CD4-positive, alpha-beta T cell (primary cell): ENCODE data around the gene AP2S1. TPM values are rescaled to one million over a fixed set of nuclear protein-coding genes. Genes with fewer than 3 reads are reported as not detected.

Experiments
- ATAC-seq: fragments of 200-7000 bp; cut with Tn5 transposase; one replicate; pipeline ENCODE4 v1.10.0; 2022; ENCODE audit warnings: mild to moderate bottlenecking; ENCODE audit not compliant: poor library complexity
- CTCF ChIA-PET: fragments of 350-600 bp; sonication (Branson Sonifier 250); formaldehyde crosslinking; loops from one replicate; lab custom pipeline; 2021; ENCODE audit warnings: antibody characterized with exemption, inconsistent platforms; lab: Charles Lee
- POLR2A ChIA-PET: fragments of 350-600 bp; sonication (Branson Sonifier 250); formaldehyde crosslinking; loops from one replicate; lab custom pipeline; 2021; ENCODE audit warnings: antibody characterized with exemption, inconsistent platforms; lab: Charles Lee
- DNase-seq, 14 experiments: peaks; one replicate each; pipeline ENCODE4 v3.0.0-alpha.2; 2013 to 2020; ENCODE audit warnings: mixed read lengths in 2 of 14
- H3K27ac ChIP-seq, 2 donors: one replicate each; pipeline versions ENCODE4 v1.5.1 to v1.7.0; 2013; ENCODE audit warnings: low read length in 2 of 2, low read depth in 1 of 2, mild to moderate bottlenecking in 1 of 2
- H3K27me3 ChIP-seq, 2 experiments: 1 replicate in 1 of 2; 2 replicates in 1 of 2; pipeline versions ENCODE4 v1.6.1 to v1.7.0; 2013; ENCODE audit warnings: low read length in 2 of 2, control low read depth in 1 of 2, mild to moderate bottlenecking in 1 of 2, moderate library complexity in 1 of 2; ENCODE audit not compliant: insufficient read depth in 2 of 2, control insufficient read depth in 1 of 2
- H3K36me3 ChIP-seq: one replicate; pipeline ENCODE4 v1.6.1; 2013; ENCODE audit warnings: low read length, control low read depth; ENCODE audit not compliant: insufficient read depth
- H3K4me1 ChIP-seq: one replicate; pipeline ENCODE4 v1.6.1; 2013; ENCODE audit warnings: low read length, control low read depth; ENCODE audit not compliant: insufficient read depth
- H3K4me3 ChIP-seq: one replicate; pipeline ENCODE4 v1.5.1; 2013; ENCODE audit warnings: mild to moderate bottlenecking, low read length, moderate library complexity
- H3K9me3 ChIP-seq, 2 experiments: 1 replicate in 1 of 2; 2 replicates in 1 of 2; pipeline versions ENCODE4 v1.6.1 to v1.7.0; 2013; ENCODE audit warnings: low read length in 2 of 2, mild to moderate bottlenecking in 2 of 2, control low read depth in 1 of 2, moderate library complexity in 1 of 2; ENCODE audit not compliant: control insufficient read depth in 1 of 2, insufficient read depth in 1 of 2
- H3K27ac Mint-ChIP-seq: one replicate; pipeline ENCODE4 v1.8.0; 2020; ENCODE audit warnings: mixed read lengths
- H3K27me3 Mint-ChIP-seq: one replicate; pipeline ENCODE4 v1.8.0; 2021; ENCODE audit warnings: mixed read lengths
- H3K36me3 Mint-ChIP-seq: one replicate; pipeline ENCODE4 v1.8.0; 2021; ENCODE audit warnings: low read depth, mixed read lengths
- H3K4me1 Mint-ChIP-seq: one replicate; pipeline ENCODE4 v1.8.0; 2021; ENCODE audit warnings: low read depth, mixed read lengths
- H3K4me3 Mint-ChIP-seq: one replicate; pipeline ENCODE4 v1.8.0; 2020; ENCODE audit warnings: mild to moderate bottlenecking, mixed read lengths
- H3K9me3 Mint-ChIP-seq: one replicate; pipeline ENCODE4 v1.8.0; 2020; ENCODE audit warnings: mixed read lengths
- CTCF ChIP-seq: fragments of 200-600 bp; IDR thresholded peaks from one replicate; pipeline ENCODE4 v1.8.0; 2022; ENCODE audit warnings: antibody characterized with exemption, mild to moderate bottlenecking
- intact Hi-C, 2 experiments: fragments of 100-400 bp; cut with DNase I in 1 of 2; cut with micrococcal nuclease in 1 of 2; formaldehyde crosslinking; loops; one replicate each; pipeline versions ENCODE4 v1.15.1 to v1.9.0; 2023 to 2025; cut with DNase I, micrococcal nuclease
- total RNA-seq, 174 experiments: library from RNA in 2 of 174; stranded (reverse) in 2 of 174; gene quantifications; one replicate each; pipeline ENCODE4 v1.2.3 and lab custom pipeline; 2021 to 2026

AP2S1 gene
- total RNA-seq, 2 experiments from 2014 or later, result 24.5 to 26.9 TPM

GRCh38 chr19:46882034-46882433 lies 31.4 kb upstream of the AP2S1 start:
- ChIA-PET CTCF (no interaction called here), POLR2A (no interaction called here)
- no peaks in the 10 kb centered on the region for H3K27me3 ChIP-seq
- H3K4me1 ChIP-seq, result no peaks in the 10 kb centered on the region
- no peaks in the 10 kb centered on the region for H3K9me3 ChIP-seq
- Mint-ChIP-seq H3K27ac (no peak overlapping the region), H3K27me3 (no peaks in the 10 kb centered on the region), H3K36me3 (no peaks in the 10 kb centered on the region), H3K4me1 (peaks cover 20% of the 10 kb centered on the region), H3K4me3 (no peak overlapping the region), H3K9me3 (no peaks in the 10 kb centered on the region)
- no peak overlapping the region for H3K27ac ChIP-seq
- intact Hi-C loops, result no loop called here
- no peak for DNase-seq
- ATAC-seq, result no peak
- H3K36me3 ChIP-seq, result no peaks in the 10 kb centered on the region
- TF ChIP-seq CTCF, result no peak
- H3K4me3 ChIP-seq, result no peak overlapping the region

DNA sequence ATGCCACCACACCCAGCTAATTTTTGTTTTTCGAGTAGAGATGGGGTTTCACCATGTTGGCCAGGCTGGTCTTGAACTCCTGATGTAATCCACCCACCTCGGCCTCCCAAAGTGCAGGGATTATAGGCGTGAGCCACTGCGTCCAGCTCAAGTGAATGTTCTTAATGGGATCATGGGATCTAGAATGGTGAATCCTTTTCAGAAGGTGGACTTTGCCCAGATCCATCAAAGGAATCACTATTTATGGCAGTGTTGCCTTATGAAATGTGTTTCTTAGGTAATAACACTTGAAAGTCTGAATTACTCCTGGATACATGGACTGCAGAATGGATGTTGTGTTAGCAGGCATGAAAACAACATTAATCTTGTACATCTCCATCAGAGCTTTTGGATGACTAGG lies 30.4 kb upstream of the AP2S1 start:
- Histone ChIP-seq H3K4me1 (no peaks in the 10 kb centered on the region), H3K36me3 (peaks cover 1% of the 10 kb centered on the region), H3K9me3 (no peaks in the 10 kb centered on the region), H3K4me3 (no peak overlapping the region), H3K27ac (no peak overlapping the region), H3K27me3 (no peaks in the 10 kb centered on the region)
- CTCF ChIA-PET, result no interaction called here
- ATAC-seq, result no peak
- Mint-ChIP-seq H3K9me3 (no peaks in the 10 kb centered on the region), H3K4me3 (no peak overlapping the region), H3K27me3 (no peaks in the 10 kb centered on the region), H3K36me3 (no peaks in the 10 kb centered on the region), H3K27ac (no peak overlapping the region), H3K4me1 (peaks cover 11% of the 10 kb centered on the region)
- POLR2A ChIA-PET, result no interaction called here
- no peak for DNase-seq
- no peak for TF ChIP-seq CTCF
- intact Hi-C loops, result no loop called here

DNA sequence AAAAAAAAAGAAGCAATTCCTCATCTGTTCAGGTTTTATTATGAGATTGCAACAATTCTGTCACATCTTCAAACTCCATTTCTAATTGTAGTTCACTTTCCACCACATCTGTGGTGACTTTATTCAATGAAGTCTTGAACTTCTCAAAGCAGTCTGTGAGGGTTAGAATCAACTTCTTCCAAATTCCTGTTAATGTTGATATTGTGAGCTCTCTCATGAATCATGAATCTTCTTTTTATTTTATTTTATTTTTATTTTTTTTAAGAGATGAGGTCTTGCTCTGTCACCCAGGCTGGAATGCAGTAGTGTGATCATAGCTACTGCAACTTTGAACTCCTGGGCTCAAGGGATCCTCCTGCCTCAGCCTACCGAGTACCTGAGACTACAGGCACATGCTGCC lies 29.8 kb upstream of the AP2S1 start:
- no peak for TF ChIP-seq CTCF
- CTCF ChIA-PET, result no interaction called here
- peaks cover 9% of the 10 kb centered on the region for H3K4me1 Mint-ChIP-seq

More for the DNA sequence above, 29.8 kb upstream of the AP2S1 start:
- no peak for ATAC-seq
- intact Hi-C loops, result no loop called here
- H3K9me3 Mint-ChIP-seq, result no peaks in the 10 kb centered on the region
- H3K36me3 Mint-ChIP-seq, result no peaks in the 10 kb centered on the region
- no peak overlapping the region for H3K27ac ChIP-seq
- H3K27ac Mint-ChIP-seq, result no peak overlapping the region
- no peaks in the 10 kb centered on the region for H3K4me1 ChIP-seq
- no peaks in the 10 kb centered on the region for H3K27me3 ChIP-seq
- no peak for DNase-seq
- no peak overlapping the region for H3K4me3 ChIP-seq
- POLR2A ChIA-PET, result interaction anchor here (0.7 kb wide), 1 partner anchor 16 kb away, joined by 5 read pairs; no protein-coding TSS in a partner anchor
- no peak overlapping the region for H3K4me3 Mint-ChIP-seq
- H3K9me3 ChIP-seq, result no peaks in the 10 kb centered on the region
- no peaks in the 10 kb centered on the region for H3K27me3 Mint-ChIP-seq
- peaks cover 2% of the 10 kb centered on the region for H3K36me3 ChIP-seq
